ENCODE measurements around the gene RBMY1J.
"Not testable (repeated sequence)": the region's sequence is repeated elsewhere in the genome, so short reads cannot be mapped to it uniquely, and the experiment has no call there.

RBMY1J gene

DNA sequence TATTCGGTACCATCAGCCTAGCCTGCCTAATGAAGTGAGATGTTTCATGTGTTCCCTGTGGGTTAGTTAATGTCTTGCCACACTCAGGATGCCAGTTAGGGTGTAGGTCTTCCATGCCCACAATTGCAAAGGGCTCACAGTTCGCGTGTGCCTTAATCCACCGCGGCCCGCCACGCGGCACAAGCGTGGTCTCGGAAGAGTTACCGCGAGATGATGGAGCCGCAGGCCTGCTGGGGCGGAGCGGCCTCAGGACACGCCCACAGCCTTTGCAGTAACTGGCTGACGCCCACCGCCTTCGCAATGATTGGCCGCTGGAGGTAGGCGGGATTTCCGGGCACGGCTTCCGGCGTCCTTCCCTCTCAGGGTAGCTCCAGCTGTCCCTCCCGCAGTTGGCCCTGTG, at the start of gene RBMY1J:
Gene RBMY1J (plus strand): TSS at position 301 of the 400 bp plus-strand sequence. CDS start 2,038 bp downstream, outside the sequence.
- ATAC-seq, result not testable (repeated sequence)

- no peak for ATAC-seq
These were observed 35.8 kb upstream of the RBMY1J start for GRCh38 chrY:22367416-22367815.

GRCh38 chrY:22370623-22371022, 32.6 kb upstream of the RBMY1J start:
- no peak for ATAC-seq

- ATAC-seq, result no peak
These were observed 29.7 kb upstream of the RBMY1J start for GRCh38 chrY:22373494-22373893.

DNA sequence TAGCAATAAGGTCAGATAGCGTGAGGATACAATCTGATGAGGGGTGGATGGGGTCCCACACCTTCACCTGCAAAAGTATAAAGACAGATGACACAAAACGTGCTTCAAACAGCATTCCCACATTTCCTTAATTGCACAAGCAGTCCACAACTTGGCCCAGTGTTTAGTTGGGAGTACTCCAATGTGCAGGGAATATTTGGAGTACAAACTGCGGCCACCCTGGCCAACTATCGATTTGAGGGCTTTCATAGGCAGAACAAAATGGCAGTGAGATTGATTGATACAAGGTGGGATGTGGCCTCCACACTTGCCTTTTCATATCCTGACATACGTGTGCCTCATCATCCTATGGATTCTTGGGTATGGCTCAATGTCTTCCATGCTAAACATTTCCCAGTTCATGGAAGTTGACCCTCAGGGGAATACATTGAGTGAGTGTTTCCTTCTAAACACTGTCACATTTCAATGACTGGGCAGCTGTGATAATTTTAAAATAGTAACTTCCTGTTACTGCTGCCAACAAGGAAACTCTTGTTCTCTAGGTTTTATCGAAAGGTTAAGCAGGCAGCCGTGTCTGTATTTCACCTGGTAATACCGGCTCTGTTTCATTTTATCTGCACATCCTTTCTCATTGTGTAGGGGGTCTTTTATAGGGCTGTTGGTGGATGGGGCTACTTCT, 41.6 kb downstream of the RBMY1J start:
- not testable (repeated sequence) for ATAC-seq

GRCh38 chrY:22455522-22455921, 52.3 kb downstream of the RBMY1J start:
- ATAC-seq, result not testable (repeated sequence)

- ATAC-seq, result not testable (repeated sequence)
These were observed 58.8 kb downstream of the RBMY1J start for GRCh38 chrY:22461962-22462361.

Data from activated CD4-positive, CD25-positive, alpha-beta regulatory T cell treated with anti-CD3 and anti-CD28 coated beads, Interleukin-2, amount 50 U/mL, for 24 hours (primary cell).